HUES64 (cell line): ENCODE data around the gene GULP1.

Experiments
- H3K27ac ChIP-seq: 2 replicates; pipeline ENCODE4 v1.7.0; 2013; ENCODE audit warnings: low read depth, low read length, inconsistent platforms
- H3K27me3 ChIP-seq: 2 replicates; pipeline ENCODE4 v1.6.1; 2013; ENCODE audit warnings: mild to moderate bottlenecking, low read length; ENCODE audit not compliant: insufficient read depth
- H3K36me3 ChIP-seq: 2 replicates; pipeline ENCODE4 v1.6.1; 2013; ENCODE audit warnings: mild to moderate bottlenecking, low read length; ENCODE audit not compliant: insufficient read depth
- H3K4me1 ChIP-seq: 2 replicates; pipeline ENCODE4 v1.6.1; 2013; ENCODE audit warnings: mild to moderate bottlenecking, low read length, moderate library complexity; ENCODE audit not compliant: insufficient read depth
- H3K4me3 ChIP-seq: 2 replicates; pipeline ENCODE4 v1.5.1; 2013; ENCODE audit warnings: mild to moderate bottlenecking, low read length, moderate library complexity
- H3K9ac ChIP-seq: 2 replicates; pipeline ENCODE4 v1.6.1; 2013; ENCODE audit warnings: mild to moderate bottlenecking, low read depth, low read length
- H3K9me3 ChIP-seq: 2 replicates; pipeline ENCODE4 v1.6.1; 2013; ENCODE audit warnings: low read depth, low read length; ENCODE audit not compliant: insufficient read depth
- WGBS: fragments of 150-250, 120-280 bp; methylation state at CpG from one replicate; pipeline ENCODE4 v1.1.7; 2013; ENCODE audit warnings: missing lambda C conversion rate; 5-methylcytosine and 5-hydroxymethylcytosine counted together

Gene GULP1

GRCh38 chr2:188628989-188629752 is 337.5 kb downstream of the GULP1 start:
- H3K4me3 ChIP-seq = no peak overlapping the region
- WGBS = 89% methylated on average over 4 of the region's 4 CpGs
- H3K27ac ChIP-seq = no peak overlapping the region
- no peaks in the 10 kb centered on the region for H3K9me3 ChIP-seq
- no peak overlapping the region for H3K9ac ChIP-seq
- H3K27me3 ChIP-seq = no peaks in the 10 kb centered on the region
- no peaks in the 10 kb centered on the region for H3K36me3 ChIP-seq
- H3K4me1 ChIP-seq = no peaks in the 10 kb centered on the region; the same call in 1 of the 2 replicates

- Histone ChIP-seq H3K4me3 (no peak overlapping the region), H3K36me3 (no peaks in the 10 kb centered on the region), H3K27ac (no peak overlapping the region), H3K9ac (no peak overlapping the region), H3K9me3 (no peaks in the 10 kb centered on the region), H3K27me3 (no peaks in the 10 kb centered on the region), H3K4me1 (no peaks in the 10 kb centered on the region; the same call in 1 of the 2 replicates)
These were observed 338.3 kb downstream of the GULP1 start for GRCh38 chr2:188629753-188630527.

GRCh38 chr2:188631037-188631809 is 339.5 kb downstream of the GULP1 start:
- Histone ChIP-seq H3K9me3 (no peaks in the 10 kb centered on the region), H3K27me3 (no peaks in the 10 kb centered on the region), H3K9ac (no peak overlapping the region), H3K36me3 (no peaks in the 10 kb centered on the region), H3K4me1 (no peaks in the 10 kb centered on the region; the same call in 1 of the 2 replicates), H3K27ac (no peak overlapping the region), H3K4me3 (no peak overlapping the region)
- 93% methylated on average over 9 of the region's 9 CpGs for WGBS

GRCh38 chr2:188634656-188635055 is 343.0 kb downstream of the GULP1 start:
- WGBS = 90% methylated on average over 1 of the region's 1 CpG
- H3K27ac ChIP-seq = no peak overlapping the region
- no peaks in the 10 kb centered on the region for H3K27me3 ChIP-seq
- no peaks in the 10 kb centered on the region for H3K9me3 ChIP-seq
- H3K36me3 ChIP-seq = no peaks in the 10 kb centered on the region
- H3K4me1 ChIP-seq = no peaks in the 10 kb centered on the region; the same call in 1 of the 2 replicates
- no peak overlapping the region for H3K9ac ChIP-seq
- H3K4me3 ChIP-seq = no peak overlapping the region
